Neural cell (in vitro differentiated cells): ENCODE results near the gene UBR2. TPM values are rescaled to one million over a fixed set of nuclear protein-coding genes. Genes with fewer than 3 reads are reported as not detected.

Source experiments
- H2AFZ ChIP-seq: fragments of 200-600, 300-800 bp; sonication (generic), shearing (Covaris generic); 2 replicates; pipeline ENCODE4 v1.6.0; 2014; ENCODE audit warnings: low read depth, mild to moderate bottlenecking, antibody characterized with exemption, low read length, moderate library complexity
- H3F3A ChIP-seq: fragments of 200-600 bp; shearing (Covaris generic); 2 replicates; pipeline ENCODE4 v1.6.1; 2016; ENCODE audit warnings: mild to moderate bottlenecking, moderate library complexity, mixed read lengths, antibody characterized with exemption, low read length; ENCODE audit not compliant: insufficient read depth, poor library complexity, severe bottlenecking
- H3K27ac ChIP-seq: fragments of 200-600, 300-800 bp; sonication (generic), shearing (Covaris generic); 2 replicates; pipeline ENCODE4 v1.5.1; 2014; ENCODE audit warnings: mild to moderate bottlenecking, low read length, moderate library complexity
- H3K27me3 ChIP-seq: fragments of 300-800, 200-600 bp; sonication (generic), shearing (Covaris generic); 2 replicates; pipeline ENCODE4 v1.6.0; 2014; ENCODE audit warnings: mild to moderate bottlenecking, low read depth, low read length, moderate library complexity; ENCODE audit not compliant: insufficient read depth
- H3K36me3 ChIP-seq: fragments of 300-800, 200-600 bp; sonication (generic), shearing (Covaris generic); 2 replicates; pipeline ENCODE4 v1.5.1; 2014; ENCODE audit warnings: mild to moderate bottlenecking, antibody characterized with exemption, low read length, moderate library complexity; ENCODE audit not compliant: insufficient read depth
- H3K4me2 ChIP-seq: fragments of 300-800, 200-600 bp; sonication (generic), shearing (Covaris generic); 2 replicates; pipeline ENCODE4 v1.6.0; 2014; ENCODE audit warnings: mild to moderate bottlenecking, low read length
- H3K4me3 ChIP-seq: fragments of 300-800, 200-600 bp; sonication (generic), shearing (Covaris generic); 2 replicates; pipeline ENCODE4 v1.5.1; 2014; ENCODE audit warnings: mild to moderate bottlenecking, low read length, moderate library complexity
- H3K79me2 ChIP-seq: fragments of 200-600 bp; shearing (Covaris generic); replicated peaks from 2 replicates; pipeline ENCODE4 v1.6.0; 2014; ENCODE audit warnings: mild to moderate bottlenecking, low read length, moderate library complexity; ENCODE audit not compliant: insufficient read depth
- H3K9ac ChIP-seq: fragments of 300-800, 200-600 bp; sonication (generic), shearing (Covaris generic); 2 replicates; pipeline ENCODE4 v1.6.1; 2016; ENCODE audit warnings: mild to moderate bottlenecking, low read length, mixed read lengths
- H3K9me2 ChIP-seq: fragments of 200-600 bp; shearing (Covaris generic); 2 replicates; pipeline ENCODE4 v1.6.1; 2016; ENCODE audit warnings: mild to moderate bottlenecking, low read length, mixed read lengths; ENCODE audit not compliant: insufficient read depth
- H3K9me3 ChIP-seq: fragments of 200-600, 300-800 bp; sonication (generic), shearing (Covaris generic); 2 replicates; pipeline ENCODE4 v1.6.1; 2016; ENCODE audit warnings: mild to moderate bottlenecking, mixed run types, low read length, moderate library complexity, mixed read lengths
- H4K20me1 ChIP-seq: fragments of 200-600 bp; shearing (Covaris generic); 2 replicates; pipeline ENCODE4 v1.6.1; 2016; ENCODE audit warnings: mild to moderate bottlenecking, mixed run types; ENCODE audit not compliant: insufficient read depth
- EP300 ChIP-seq: fragments of 450-650 bp; conservative IDR thresholded peaks from 2 replicates; pipeline ENCODE4 v1.6.1; 2014; ENCODE audit warnings: antibody characterized with exemption, mild to moderate bottlenecking, moderate library complexity; ENCODE audit not compliant: poor library complexity, severe bottlenecking
- EZH2 ChIP-seq: fragments of 200-600, 300-800 bp; shearing (Covaris generic), sonication (generic); IDR thresholded peaks from 2 replicates; pipeline ENCODE4 v1.6.1; 2014; ENCODE audit warnings: antibody characterized with exemption, low read length, borderline replicate concordance, mild to moderate bottlenecking; ENCODE audit not compliant: insufficient read depth, poor library complexity, severe bottlenecking
- MXI1 ChIP-seq: fragments of 450-650 bp; conservative IDR thresholded peaks from 2 replicates; pipeline ENCODE4 v1.6.1; 2014; ENCODE audit warnings: antibody characterized with exemption, mild to moderate bottlenecking; ENCODE audit not compliant: poor library complexity, severe bottlenecking
- POLR2AphosphoS5 ChIP-seq: IDR thresholded peaks from 2 replicates; pipeline ENCODE4 v1.6.1; 2012
- RAD21 ChIP-seq: fragments of 450-650 bp; conservative IDR thresholded peaks from 2 replicates; pipeline ENCODE4 v1.6.1; 2014; ENCODE audit warnings: antibody characterized with exemption, mild to moderate bottlenecking, moderate library complexity
- REST ChIP-seq: IDR thresholded peaks from 2 replicates; pipeline ENCODE4 v1.6.1; 2012; ENCODE audit warnings: borderline replicate concordance
- SMC3 ChIP-seq: fragments of 450-650 bp; conservative IDR thresholded peaks from 2 replicates; pipeline ENCODE4 v1.6.1; 2014; ENCODE audit warnings: antibody characterized with exemption, mild to moderate bottlenecking, moderate library complexity; ENCODE audit not compliant: poor library complexity
- TAF1 ChIP-seq: IDR thresholded peaks from 2 replicates; pipeline ENCODE4 v1.6.1; 2012; ENCODE audit warnings: low read depth
- polyA plus RNA-seq: library from polyadenylated mRNA; depleted of rRNA; stranded (reverse); fragments of >200 nt; gene quantifications from 2 replicates; pipeline ENCODE4 v1.2.3, GENCODE V29; 2014
- TF ChIP-seq, protein P1 (sequence below): fragments of 450-650 bp; IDR thresholded peaks from 2 replicates; pipeline ENCODE4 v1.5.1; 2014; ENCODE audit warnings: antibody characterized with exemption, mild to moderate bottlenecking, moderate library complexity; ENCODE audit not compliant: poor library complexity, severe bottlenecking

Gene UBR2
- polyA plus RNA-seq, 1 donor from 2014 or later: 24.4 TPM

GRCh38 chr6:42525206-42525605 is 38.6 kb upstream of the UBR2 start:
- Histone ChIP-seq H3K9me2 (no peaks in the 10 kb centered on the region), H3K79me2 (no peaks in the 10 kb centered on the region), H3K4me2 (no peak overlapping the region), H3K36me3 (no peaks in the 10 kb centered on the region), H3K27ac (no peak overlapping the region), H3K9me3 (no peaks in the 10 kb centered on the region), H2AFZ (no peak overlapping the region), H3K9ac (no peak overlapping the region), H3K4me3 (no peak overlapping the region), H3K27me3 (no peaks in the 10 kb centered on the region), H3F3A (no peaks in the 10 kb centered on the region), H4K20me1 (no peaks in the 10 kb centered on the region)
- no peak for TF ChIP-seq EZH2
- TF ChIP-seq EP300: no peak
- TF ChIP-seq, protein P1, sequence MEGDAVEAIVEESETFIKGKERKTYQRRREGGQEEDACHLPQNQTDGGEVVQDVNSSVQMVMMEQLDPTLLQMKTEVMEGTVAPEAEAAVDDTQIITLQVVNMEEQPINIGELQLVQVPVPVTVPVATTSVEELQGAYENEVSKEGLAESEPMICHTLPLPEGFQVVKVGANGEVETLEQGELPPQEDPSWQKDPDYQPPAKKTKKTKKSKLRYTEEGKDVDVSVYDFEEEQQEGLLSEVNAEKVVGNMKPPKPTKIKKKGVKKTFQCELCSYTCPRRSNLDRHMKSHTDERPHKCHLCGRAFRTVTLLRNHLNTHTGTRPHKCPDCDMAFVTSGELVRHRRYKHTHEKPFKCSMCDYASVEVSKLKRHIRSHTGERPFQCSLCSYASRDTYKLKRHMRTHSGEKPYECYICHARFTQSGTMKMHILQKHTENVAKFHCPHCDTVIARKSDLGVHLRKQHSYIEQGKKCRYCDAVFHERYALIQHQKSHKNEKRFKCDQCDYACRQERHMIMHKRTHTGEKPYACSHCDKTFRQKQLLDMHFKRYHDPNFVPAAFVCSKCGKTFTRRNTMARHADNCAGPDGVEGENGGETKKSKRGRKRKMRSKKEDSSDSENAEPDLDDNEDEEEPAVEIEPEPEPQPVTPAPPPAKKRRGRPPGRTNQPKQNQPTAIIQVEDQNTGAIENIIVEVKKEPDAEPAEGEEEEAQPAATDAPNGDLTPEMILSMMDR: no peak
- no peak for TF ChIP-seq RAD21
- no peak for TF ChIP-seq REST
- no peak for TF ChIP-seq POLR2AphosphoS5
- TF ChIP-seq TAF1: no peak
- TF ChIP-seq SMC3: no peak
- no peak for TF ChIP-seq MXI1

DNA sequence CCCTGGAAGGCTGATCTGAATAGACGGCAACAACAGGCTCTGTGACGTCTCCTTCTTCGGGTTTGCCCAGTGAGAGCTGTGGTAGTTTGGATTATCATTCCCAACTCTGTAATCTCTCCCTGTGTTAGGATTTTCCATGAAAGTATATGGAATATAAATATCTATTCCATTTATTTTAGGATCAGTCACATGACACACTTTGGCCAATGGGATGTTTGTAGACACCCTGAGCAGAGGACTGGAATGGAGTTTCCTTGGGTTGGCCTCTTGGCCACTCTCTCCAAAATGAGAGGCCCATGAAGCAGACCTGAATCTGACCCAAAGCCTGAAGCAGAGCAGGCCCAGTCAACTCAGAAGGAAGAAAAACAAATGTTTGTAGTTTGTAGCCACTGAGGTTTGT is 37.2 kb upstream of the UBR2 start:
- Histone ChIP-seq H3K9me2 (no peaks in the 10 kb centered on the region), H3K4me2 (no peak overlapping the region), H2AFZ (no peak overlapping the region), H3K79me2 (no peaks in the 10 kb centered on the region), H3K27ac (no peak overlapping the region), H3K4me3 (no peak overlapping the region), H3K27me3 (no peaks in the 10 kb centered on the region), H3K9ac (no peak overlapping the region), H3F3A (no peaks in the 10 kb centered on the region), H3K9me3 (no peaks in the 10 kb centered on the region), H3K36me3 (no peaks in the 10 kb centered on the region), H4K20me1 (no peaks in the 10 kb centered on the region)
- TF ChIP-seq SMC3 (no peak), MXI1 (no peak), EP300 (no peak), POLR2AphosphoS5 (no peak), REST (no peak), TAF1 (no peak), EZH2 (no peak), RAD21 (no peak)
- TF ChIP-seq, protein P1: no peak
